CD4-positive, alpha-beta memory T cell (primary cell): ENCODE data around the gene AP5S1. TPM values are rescaled to one million over a fixed set of nuclear protein-coding genes. Genes with fewer than 3 reads are reported as not detected.

Source experiments
- CTCF ChIA-PET: fragments of 350-600 bp; sonication (Branson Sonifier 250); formaldehyde crosslinking; loops from one replicate; lab custom pipeline; 2021; ENCODE audit warnings: inconsistent platforms; ENCODE audit not compliant: partially characterized antibody; lab: Charles Lee
- POLR2A ChIA-PET: fragments of 350-600 bp; sonication (Branson Sonifier 250); formaldehyde crosslinking; loops from one replicate; lab custom pipeline; 2021; ENCODE audit not compliant: partially characterized antibody; lab: Charles Lee
- DNase-seq, 5 donors: peaks; one replicate each; pipeline versions ENCODE4 v3.0.0 to v3.0.0-alpha.2; 2020 to 2022; ENCODE audit warnings: mixed read lengths in 1 of 5
- H3K27ac ChIP-seq: one replicate; pipeline ENCODE4 v1.7.0; 2013; ENCODE audit warnings: low read depth, low read length
- H3K27me3 ChIP-seq: 2 replicates; pipeline ENCODE4 v1.7.0; 2013; ENCODE audit warnings: mild to moderate bottlenecking, low read length, moderate library complexity; ENCODE audit not compliant: insufficient read depth
- H3K36me3 ChIP-seq: 2 replicates; pipeline ENCODE4 v1.7.0; 2013; ENCODE audit warnings: mild to moderate bottlenecking, low read length, moderate library complexity; ENCODE audit not compliant: insufficient read depth
- H3K4me1 ChIP-seq: 2 replicates; pipeline ENCODE4 v1.7.0; 2013; ENCODE audit warnings: mild to moderate bottlenecking, low read length, moderate library complexity; ENCODE audit not compliant: insufficient read depth
- H3K4me3 ChIP-seq, 2 donors: one replicate each; pipeline ENCODE4 v1.7.0; 2013; ENCODE audit warnings: low read length in 2 of 2, mild to moderate bottlenecking in 1 of 2
- H3K9me3 ChIP-seq, 2 donors: one replicate each; pipeline ENCODE4 v1.7.0; 2013; ENCODE audit warnings: low read length in 2 of 2, control low read depth in 1 of 2; ENCODE audit not compliant: control insufficient read depth in 1 of 2
- H3K27ac Mint-ChIP-seq, 7 donors: one replicate each; pipeline ENCODE4 v1.8.0; 2020 to 2021; ENCODE audit warnings: mixed read lengths in 7 of 7, mild to moderate bottlenecking in 6 of 7, inconsistent platforms in 3 of 7, moderate library complexity in 3 of 7
- H3K27me3 Mint-ChIP-seq, 2 donors: one replicate each; pipeline ENCODE4 v1.8.0; 2020 to 2021; ENCODE audit warnings: mixed read lengths in 2 of 2
- H3K36me3 Mint-ChIP-seq, 2 donors: one replicate each; pipeline ENCODE4 v1.8.0; 2020 to 2021; ENCODE audit warnings: mixed read lengths in 2 of 2, inconsistent platforms in 1 of 2, mild to moderate bottlenecking in 1 of 2
- H3K4me1 Mint-ChIP-seq, 4 donors: one replicate each; pipeline ENCODE4 v1.8.0; 2020 to 2021; ENCODE audit warnings: mixed read lengths in 4 of 4, mild to moderate bottlenecking in 1 of 4
- H3K4me3 Mint-ChIP-seq, 8 donors: one replicate each; pipeline ENCODE4 v1.8.0; 2020 to 2021; ENCODE audit warnings: mixed read lengths in 8 of 8, mild to moderate bottlenecking in 7 of 8, moderate library complexity in 6 of 8, inconsistent platforms in 3 of 8
- H3K9me3 Mint-ChIP-seq, 8 donors: one replicate each; pipeline ENCODE4 v1.8.0; 2020 to 2021; ENCODE audit warnings: mixed read lengths in 8 of 8, mild to moderate bottlenecking in 5 of 8, inconsistent platforms in 3 of 8, moderate library complexity in 1 of 8
- intact Hi-C: fragments of 100-400 bp; cut with micrococcal nuclease; formaldehyde crosslinking; loops from one replicate; pipeline ENCODE4 v1.15.1; 2023
- polyA plus RNA-seq, 2 donors: library from polyadenylated mRNA; unstranded; fragments of 300-500 nt; fragmentation: Illumina TruSeq; gene quantifications; one replicate each; pipeline ENCODE4 v1.2.3, GENCODE V29; 2021
- total RNA-seq, 2 experiments: library from RNA; stranded (reverse); gene quantifications; one replicate each; pipeline ENCODE4 v1.2.3, GENCODE V29; 2021

The AP5S1 gene
- total and polyA plus RNA-seq, 4 experiments from 2014 or later: 10.4 to 16.8 (median 12.8) TPM

- DNase-seq: no peak
- ChIA-PET POLR2A (interaction anchor here (1.0 to 1.5 kb wide), 4 partner anchors 9 to 26 kb away, joined by 3 to 4 read pairs (median 3); no protein-coding TSS in a partner anchor), CTCF (interaction anchor here (1.1 to 1.5 kb wide), 3 partner anchors 12 to 114 kb away, joined by 3 to 4 read pairs (median 3); no protein-coding TSS in a partner anchor)
- Mint-ChIP-seq H3K36me3 (peaks cover 21 to 28% of the 10 kb centered on the region in 2 donors), H3K27ac (no peak overlapping the region), H3K27me3 (no peaks in the 10 kb centered on the region), H3K4me3 (no peak overlapping the region), H3K9me3 (peaks cover 0 to 1% (median 0%) of the 10 kb centered on the region in 8 donors), H3K4me1 (peaks cover 4 to 23% (median 7%) of the 10 kb centered on the region in 4 donors)
- H3K9me3 ChIP-seq: no peaks in the 10 kb centered on the region
- intact Hi-C loops: no loop called here
- H3K4me1 ChIP-seq: no peaks in the 10 kb centered on the region
- no peaks in the 10 kb centered on the region for H3K27me3 ChIP-seq
- H3K27ac ChIP-seq: no peak overlapping the region
- peaks cover 6% of the 10 kb centered on the region for H3K36me3 ChIP-seq
- H3K4me3 ChIP-seq: no peak overlapping the region
Observed at GRCh38 chr20:3875378-3875974, 55.1 kb downstream of the AP5S1 start.

GRCh38 chr20:3876000-3876399 is 55.7 kb downstream of the AP5S1 start:
- Histone ChIP-seq H3K36me3 (peaks cover 6% of the 10 kb centered on the region), H3K4me3 (no peak overlapping the region), H3K9me3 (no peaks in the 10 kb centered on the region), H3K4me1 (no peaks in the 10 kb centered on the region), H3K27ac (no peak overlapping the region), H3K27me3 (no peaks in the 10 kb centered on the region)
- no peak overlapping the region for H3K27ac Mint-ChIP-seq
- H3K36me3 Mint-ChIP-seq: peaks cover 21 to 23% of the 10 kb centered on the region in 2 donors
- no peak overlapping the region for H3K4me3 Mint-ChIP-seq
- intact Hi-C loops: no loop called here
- peaks cover 0 to 1% (median 0%) of the 10 kb centered on the region in 8 donors for H3K9me3 Mint-ChIP-seq
- no peak for DNase-seq
- CTCF ChIA-PET: interaction anchor here (1.1 to 1.5 kb wide), 3 partner anchors 11 to 114 kb away, joined by 3 to 4 read pairs (median 3); no protein-coding TSS in a partner anchor
- POLR2A ChIA-PET: interaction anchor here (1.0 to 1.5 kb wide), 4 partner anchors 9 to 30 kb away, joined by 3 to 5 read pairs (median 4); no protein-coding TSS in a partner anchor
- peaks cover 4 to 23% (median 7%) of the 10 kb centered on the region in 4 donors for H3K4me1 Mint-ChIP-seq
- no peaks in the 10 kb centered on the region for H3K27me3 Mint-ChIP-seq

- H3K27me3 ChIP-seq: no peaks in the 10 kb centered on the region
- Mint-ChIP-seq H3K27me3 (no peaks in the 10 kb centered on the region), H3K9me3 (peaks cover 0 to 1% (median 0%) of the 10 kb centered on the region in 8 donors), H3K36me3 (peaks cover 23 to 24% of the 10 kb centered on the region in 2 donors), H3K27ac (no peak overlapping the region), H3K4me1 (peaks cover 4 to 23% (median 8%) of the 10 kb centered on the region in 4 donors), H3K4me3 (no peak overlapping the region)
- DNase-seq: no peak
- no peaks in the 10 kb centered on the region for H3K4me1 ChIP-seq
- H3K27ac ChIP-seq: no peak overlapping the region
- ChIA-PET CTCF (no interaction called here), POLR2A (interaction anchor here (1.0 kb wide), 2 partner anchors 11 to 30 kb away, joined by 3 to 5 read pairs; no protein-coding TSS in a partner anchor)
- intact Hi-C loops: no loop called here
- no peaks in the 10 kb centered on the region for H3K9me3 ChIP-seq
- H3K4me3 ChIP-seq: no peak overlapping the region
- H3K36me3 ChIP-seq: peaks cover 6% of the 10 kb centered on the region
Observed at GRCh38 chr20:3876676-3877075, 56.3 kb downstream of the AP5S1 start.

Other genes starting within 250 kb of the AP5S1 start
- gene GFRA4, start 157.1 kb upstream of the AP5S1 start, total RNA-seq: not detected
- gene GFRA4, start 157.1 kb upstream of the AP5S1 start, polyA plus RNA-seq: not detected
- gene ADAM33, start 138.5 kb upstream of the AP5S1 start, total RNA-seq: not detected
- gene ADAM33, start 138.5 kb upstream of the AP5S1 start, polyA plus RNA-seq: not detected
- under 1 TPM; 0.30 to 0.32 TPM for gene SIGLEC1, start 107.9 kb upstream of the AP5S1 start, total RNA-seq
- not detected for gene SIGLEC1, start 107.9 kb upstream of the AP5S1 start, polyA plus RNA-seq
- gene HSPA12B, start 87.9 kb upstream of the AP5S1 start, total RNA-seq: not detected
- gene HSPA12B, start 87.9 kb upstream of the AP5S1 start, polyA plus RNA-seq: under 1 TPM in 1 of 2 donors, not detected in 1; 0.22 TPM
- 10 to 100 TPM; 15.7 to 17.3 TPM for gene ADISSP, start 52.8 kb upstream of the AP5S1 start, total RNA-seq
- gene ADISSP, start 52.8 kb upstream of the AP5S1 start, polyA plus RNA-seq: 10 to 100 TPM; 16.3 to 31.5 TPM
- gene SPEF1, start 39.1 kb upstream of the AP5S1 start, total RNA-seq: not detected
- gene SPEF1, start 39.1 kb upstream of the AP5S1 start, polyA plus RNA-seq: under 1 TPM in 1 of 2 donors, not detected in 1; 0.15 TPM
- 10 to 100 TPM; 52.2 to 56.7 TPM for gene CENPB, start 33.8 kb upstream of the AP5S1 start, total RNA-seq
- 1 to 10 TPM in 1 of 2 donors, under 1 TPM in 1; 0.56 to 1.9 TPM for gene CENPB, start 33.8 kb upstream of the AP5S1 start, polyA plus RNA-seq
- gene CDC25B, start 24.2 kb upstream of the AP5S1 start, total RNA-seq: 100 to 1,000 TPM; 410 to 420 TPM
- 10 to 100 TPM; 25.9 to 55.9 TPM for gene CDC25B, start 24.2 kb upstream of the AP5S1 start, polyA plus RNA-seq
- 10 to 100 TPM; 45.2 to 49.3 TPM for gene MAVS, start 26.3 kb downstream of the AP5S1 start, total RNA-seq
- gene MAVS, start 26.3 kb downstream of the AP5S1 start, polyA plus RNA-seq: 1 to 10 TPM; 1.2 to 8.5 TPM
- 10 to 100 TPM; 71.4 to 80.5 TPM for gene PANK2, start 68.8 kb downstream of the AP5S1 start, total RNA-seq
- 10 to 100 TPM; 48.5 to 54.3 TPM for gene PANK2, start 68.8 kb downstream of the AP5S1 start, polyA plus RNA-seq
- gene RNF24, start 195.0 kb downstream of the AP5S1 start, total RNA-seq: 10 to 100 TPM; 23.0 to 25.8 TPM
- gene RNF24, start 195.0 kb downstream of the AP5S1 start, polyA plus RNA-seq: 10 to 100 TPM; 15.4 to 17.2 TPM